HTR-8/SVneo (cell line): Measurements from ENCODE around the gene MRPL18.
A peak's percentile ranks its signal among the peaks of the same experiment; 100 is the strongest.
"Not testable (repeated sequence)": the region's sequence is repeated elsewhere in the genome, so short reads cannot be mapped to it uniquely, and the experiment has no call there.

ENCODE experiments used
- DNase-seq: peaks from one replicate; pipeline ENCODE4 v3.0.0; 2011; ENCODE audit warnings: low spot score, mixed read lengths; ENCODE audit not compliant: insufficient read length
- FAIRE-seq: peaks from 2 replicates; lab custom pipeline; 2011; peaks lifted over from hg19 to GRCh38; lab: Jason Lieb, UNC

The MRPL18 gene

GRCh38 chr6:159769470-159769869 lies 20.8 kb upstream of the MRPL18 start:
- DNase-seq (no peak), FAIRE-seq (no peak)

- DNase-seq (no peak), FAIRE-seq (no peak)
Measured at GRCh38 chr6:159772196-159772595, 18.1 kb upstream of the MRPL18 start.

GRCh38 chr6:159777240-159777904 lies 12.9 kb upstream of the MRPL18 start:
- no peak for FAIRE-seq
- DNase-seq, result no peak

GRCh38 chr6:159778131-159778530 lies 12.1 kb upstream of the MRPL18 start:
- FAIRE-seq, result no peak

GRCh38 chr6:159778542-159779103 lies 11.6 kb upstream of the MRPL18 start:
- no peak for DNase-seq
- FAIRE-seq, result no peak

More at GRCh38 chr6:159778131-159778530, 12.1 kb upstream of the MRPL18 start:
- DNase-seq, result no peak

GRCh38 chr6:159788276-159788675 lies 2.0 kb upstream of the MRPL18 start:
- no peak for DNase-seq
- no peak for FAIRE-seq

GRCh38 chr6:159788753-159789376 lies 1.4 kb upstream of the MRPL18 start:
- DNase-seq (peak; percentile 24), FAIRE-seq (no peak)

- peak; percentile 93 for FAIRE-seq
- peak; percentile 90 for DNase-seq
Measured at GRCh38 chr6:159789377-159790148, 704 bp upstream of the MRPL18 start, which contains the start of gene TCP1. TSS of gene TCP1 (minus strand) at chr6:159789602. CDS start at chr6:159789468, 134 bp downstream.

- FAIRE-seq, result no peak
Measured at GRCh38 chr6:159790956-159791598, 810 bp downstream of the MRPL18 start.

GRCh38 chr6:159794976-159795375 lies 4.7 kb downstream of the MRPL18 start:
- DNase-seq, FAIRE-seq: not testable (repeated sequence)

More at GRCh38 chr6:159790956-159791598, 810 bp downstream of the MRPL18 start:
- no peak for DNase-seq

- FAIRE-seq (no peak), DNase-seq (no peak)
Measured at GRCh38 chr6:159797554-159797953, 7.3 kb downstream of the MRPL18 start.

GRCh38 chr6:159800141-159800865 lies 10.0 kb downstream of the MRPL18 start, which contains the start of gene PNLDC1:
TSS of gene PNLDC1 (plus strand) at chr6:159800276. CDS start at chr6:159800308, 32 bp downstream.
- DNase-seq (no peak), FAIRE-seq (no peak)

GRCh38 chr6:159801935-159802334 lies 11.7 kb downstream of the MRPL18 start:
- no peak for FAIRE-seq
- no peak for DNase-seq

GRCh38 chr6:159804504-159804903 lies 14.2 kb downstream of the MRPL18 start:
- FAIRE-seq (no peak), DNase-seq (no peak)

- FAIRE-seq, result no peak
- no peak for DNase-seq
Measured at GRCh38 chr6:159805440-159806020, 15.3 kb downstream of the MRPL18 start.

GRCh38 chr6:159806021-159806458 lies 15.8 kb downstream of the MRPL18 start:
- DNase-seq (no peak), FAIRE-seq (no peak)

GRCh38 chr6:159807150-159807858 lies 17.0 kb downstream of the MRPL18 start:
- no peak for FAIRE-seq
- DNase-seq, result no peak

- FAIRE-seq (no peak), DNase-seq (no peak)
Measured at GRCh38 chr6:159808647-159809046, 18.4 kb downstream of the MRPL18 start.
